WTC11 (cell line): ENCODE measurements around the gene RSPO4. TPM values are rescaled to one million over a fixed set of nuclear protein-coding genes. Genes with fewer than 3 reads are reported as not detected.

Experiments used
- ATAC-seq: fragments of 200-7000 bp; cut with Tn5 transposase; 2 replicates; pipeline ENCODE4 v1.10.0; 2021; ENCODE audit warnings: mild to moderate bottlenecking, moderate library complexity
- CTCF ChIA-PET: fragments of 300-600 bp; sonication (Branson Sonifier 250); formaldehyde crosslinking; loops from one replicate; lab custom pipeline; 2021; ENCODE audit warnings: antibody characterized with exemption; lab: Charles Lee
- POLR2A ChIA-PET: fragments of 350-600 bp; sonication (Branson Sonifier 250); formaldehyde crosslinking; loops from one replicate; lab custom pipeline; 2021; ENCODE audit warnings: antibody characterized with exemption; lab: Charles Lee
- DNase-seq: peaks from one replicate; pipeline ENCODE4 v3.0.0; 2021; ENCODE audit warnings: low spot score
- H3K27ac Mint-ChIP-seq: 2 replicates; pipeline ENCODE4 v1.8.0; 2021; ENCODE audit warnings: mixed read lengths
- H3K27me3 Mint-ChIP-seq: 2 replicates; pipeline ENCODE4 v1.8.0; 2021; ENCODE audit warnings: low read depth, mild to moderate bottlenecking, moderate library complexity, mixed read lengths
- H3K36me3 Mint-ChIP-seq: 2 replicates; pipeline ENCODE4 v1.8.0; 2021; ENCODE audit warnings: mixed read lengths
- H3K4me1 Mint-ChIP-seq: 2 replicates; pipeline ENCODE4 v1.8.0; 2022; ENCODE audit warnings: mixed read lengths
- H3K4me3 Mint-ChIP-seq: 2 replicates; pipeline ENCODE4 v1.8.0; 2021; ENCODE audit warnings: mild to moderate bottlenecking, moderate library complexity, mixed read lengths
- H3K9me3 Mint-ChIP-seq: 2 replicates; pipeline ENCODE4 v1.8.0; 2021; ENCODE audit warnings: mixed read lengths
- ATF2 ChIP-seq: sonication (generic); formaldehyde crosslinking; IDR thresholded peaks from 2 replicates; pipeline ENCODE4 v1.8.1; 2022; ENCODE audit warnings: low read depth, missing genetic modification reagents, borderline replicate concordance
- CREB1 ChIP-seq: sonication (generic); formaldehyde crosslinking; IDR thresholded peaks from 2 replicates; pipeline ENCODE4 v1.8.0; 2023; ENCODE audit warnings: mild to moderate bottlenecking, missing genetic modification reagents
- MXD4 ChIP-seq: fragments of 250-450 bp; sonication (Bioruptor Pico); IDR thresholded peaks from 2 replicates; pipeline ENCODE4 v1.8.0; 2021; ENCODE audit warnings: mild to moderate bottlenecking, moderate library complexity, borderline replicate concordance
- MYBL2 ChIP-seq: sonication (generic); formaldehyde crosslinking; IDR thresholded peaks from 2 replicates; pipeline ENCODE4 v1.8.1; 2023; ENCODE audit warnings: mild to moderate bottlenecking, moderate library complexity, missing genetic modification reagents
- RORB ChIP-seq: fragments of 250-450 bp; sonication (Bioruptor Pico); IDR thresholded peaks from 2 replicates; pipeline ENCODE4 v1.9.0; 2021; ENCODE audit warnings: mild to moderate bottlenecking
- SP1 ChIP-seq: sonication (generic); formaldehyde crosslinking; conservative IDR thresholded peaks from 2 replicates; pipeline ENCODE4 v1.8.1; 2022; ENCODE audit warnings: missing genetic modification reagents
- TCF7 ChIP-seq: sonication (generic); formaldehyde crosslinking; IDR thresholded peaks from 2 replicates; pipeline ENCODE4 v1.8.0; 2022; ENCODE audit warnings: mild to moderate bottlenecking, low read depth, missing genetic modification reagents, moderate library complexity
- ZNF138 ChIP-seq: sonication (generic); formaldehyde crosslinking; conservative IDR thresholded peaks from 2 replicates; pipeline ENCODE4 v1.8.1; 2022; ENCODE audit warnings: mild to moderate bottlenecking, moderate library complexity, missing genetic modification reagents
- ZNF425 ChIP-seq: fragments of 250-450 bp; sonication (Bioruptor Pico); conservative IDR thresholded peaks from 2 replicates; pipeline ENCODE4 v1.9.0; 2021; ENCODE audit warnings: mild to moderate bottlenecking
- total RNA-seq: library from RNA; stranded (reverse); gene quantifications from 3 replicates; pipeline ENCODE4 v1.2.3, GENCODE V29; 2021
- TF ChIP-seq, protein P1 (sequence below): fragments of 250-450 bp; sonication (Bioruptor Pico); IDR thresholded peaks from 2 replicates; pipeline ENCODE4 v1.9.0; 2021; ENCODE audit warnings: mild to moderate bottlenecking, borderline replicate concordance
- TF ChIP-seq, protein P2 (sequence below): sonication (generic); formaldehyde crosslinking; IDR thresholded peaks from 2 replicates; pipeline ENCODE4 v1.8.0; 2023; ENCODE audit warnings: missing genetic modification reagents, mild to moderate bottlenecking, borderline replicate concordance
- TF ChIP-seq, protein P3 (sequence below): sonication (generic); formaldehyde crosslinking; IDR thresholded peaks from 2 replicates; pipeline ENCODE4 v1.8.0; 2023; ENCODE audit warnings: mild to moderate bottlenecking, missing genetic modification reagents
- TF ChIP-seq, protein P4 (sequence below): fragments of 250-450 bp; sonication (Bioruptor Pico); IDR thresholded peaks from 2 replicates; pipeline ENCODE4 v1.8.0; 2021; ENCODE audit warnings: mild to moderate bottlenecking

Gene RSPO4
- total RNA-seq, 1 experiment from 2014 or later: 4.5 TPM

DNA sequence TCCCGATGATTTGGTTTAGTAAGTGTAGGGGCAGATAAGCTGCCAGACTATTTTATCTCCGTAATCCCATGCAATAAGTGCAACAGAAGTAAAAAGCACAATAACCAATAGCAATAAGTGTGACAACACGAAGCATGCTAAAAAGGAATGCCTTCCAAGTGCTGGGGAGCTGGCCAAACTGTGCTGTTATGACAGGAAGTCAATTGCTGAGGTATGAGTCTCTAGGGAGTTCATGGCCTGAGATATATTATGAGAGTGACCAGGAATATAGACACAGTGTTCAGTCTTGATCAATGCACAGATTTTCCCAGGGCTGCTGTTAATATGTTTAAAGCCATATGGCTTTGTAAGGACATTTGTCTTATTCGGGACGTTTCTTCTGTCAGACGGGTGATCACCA is 75.4 kb downstream of the RSPO4 start:
- POLR2A ChIA-PET: no interaction called here
- TF ChIP-seq SP1 (CRISPR knock-in tag) (no peak), ZNF425 (CRISPR knock-in tag) (no peak)
- TF ChIP-seq, protein P1, sequence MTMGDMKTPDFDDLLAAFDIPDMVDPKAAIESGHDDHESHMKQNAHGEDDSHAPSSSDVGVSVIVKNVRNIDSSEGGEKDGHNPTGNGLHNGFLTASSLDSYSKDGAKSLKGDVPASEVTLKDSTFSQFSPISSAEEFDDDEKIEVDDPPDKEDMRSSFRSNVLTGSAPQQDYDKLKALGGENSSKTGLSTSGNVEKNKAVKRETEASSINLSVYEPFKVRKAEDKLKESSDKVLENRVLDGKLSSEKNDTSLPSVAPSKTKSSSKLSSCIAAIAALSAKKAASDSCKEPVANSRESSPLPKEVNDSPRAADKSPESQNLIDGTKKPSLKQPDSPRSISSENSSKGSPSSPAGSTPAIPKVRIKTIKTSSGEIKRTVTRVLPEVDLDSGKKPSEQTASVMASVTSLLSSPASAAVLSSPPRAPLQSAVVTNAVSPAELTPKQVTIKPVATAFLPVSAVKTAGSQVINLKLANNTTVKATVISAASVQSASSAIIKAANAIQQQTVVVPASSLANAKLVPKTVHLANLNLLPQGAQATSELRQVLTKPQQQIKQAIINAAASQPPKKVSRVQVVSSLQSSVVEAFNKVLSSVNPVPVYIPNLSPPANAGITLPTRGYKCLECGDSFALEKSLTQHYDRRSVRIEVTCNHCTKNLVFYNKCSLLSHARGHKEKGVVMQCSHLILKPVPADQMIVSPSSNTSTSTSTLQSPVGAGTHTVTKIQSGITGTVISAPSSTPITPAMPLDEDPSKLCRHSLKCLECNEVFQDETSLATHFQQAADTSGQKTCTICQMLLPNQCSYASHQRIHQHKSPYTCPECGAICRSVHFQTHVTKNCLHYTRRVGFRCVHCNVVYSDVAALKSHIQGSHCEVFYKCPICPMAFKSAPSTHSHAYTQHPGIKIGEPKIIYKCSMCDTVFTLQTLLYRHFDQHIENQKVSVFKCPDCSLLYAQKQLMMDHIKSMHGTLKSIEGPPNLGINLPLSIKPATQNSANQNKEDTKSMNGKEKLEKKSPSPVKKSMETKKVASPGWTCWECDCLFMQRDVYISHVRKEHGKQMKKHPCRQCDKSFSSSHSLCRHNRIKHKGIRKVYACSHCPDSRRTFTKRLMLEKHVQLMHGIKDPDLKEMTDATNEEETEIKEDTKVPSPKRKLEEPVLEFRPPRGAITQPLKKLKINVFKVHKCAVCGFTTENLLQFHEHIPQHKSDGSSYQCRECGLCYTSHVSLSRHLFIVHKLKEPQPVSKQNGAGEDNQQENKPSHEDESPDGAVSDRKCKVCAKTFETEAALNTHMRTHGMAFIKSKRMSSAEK (CRISPR knock-in tag): no peak
- Mint-ChIP-seq H3K9me3 (peaks cover 60% of the 10 kb centered on the region), H3K36me3 (peaks cover 19% of the 10 kb centered on the region), H3K4me3 (no peak overlapping the region), H3K4me1 (no peaks in the 10 kb centered on the region), H3K27ac (no peak overlapping the region), H3K27me3 (peaks cover 18% of the 10 kb centered on the region)
- CTCF ChIA-PET: no interaction called here
- no peak for DNase-seq
- ATAC-seq: no peak

DNA sequence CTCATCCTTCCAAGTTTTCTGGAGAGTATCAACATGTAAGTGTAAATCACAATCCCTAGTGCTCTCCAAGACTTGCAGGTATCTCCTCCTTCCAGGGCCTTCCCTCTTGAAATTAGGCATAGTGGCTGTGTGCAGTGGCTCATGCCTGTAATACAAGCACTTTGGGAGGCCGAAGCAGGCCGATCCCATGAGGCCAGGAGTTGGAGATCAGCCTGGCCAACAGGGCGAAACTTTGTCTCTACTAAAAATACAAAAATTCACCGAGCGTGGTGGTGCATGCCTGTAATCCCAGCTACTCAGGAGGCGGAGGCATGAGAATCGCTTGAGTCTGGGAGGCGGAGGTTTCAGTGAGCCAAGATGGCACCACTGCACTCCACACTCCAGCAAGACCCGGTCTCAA is 76.6 kb downstream of the RSPO4 start:
- no peak for DNase-seq
- ATAC-seq: no peak
- ChIA-PET POLR2A (no interaction called here), CTCF (no interaction called here)
- Mint-ChIP-seq H3K9me3 (peaks cover 50% of the 10 kb centered on the region), H3K27me3 (peaks cover 13% of the 10 kb centered on the region), H3K27ac (no peak overlapping the region), H3K4me3 (no peak overlapping the region), H3K36me3 (peaks cover 9% of the 10 kb centered on the region), H3K4me1 (no peaks in the 10 kb centered on the region)
- no peak for TF ChIP-seq MYBL2 (CRISPR knock-in tag)
- TF ChIP-seq, protein P2, sequence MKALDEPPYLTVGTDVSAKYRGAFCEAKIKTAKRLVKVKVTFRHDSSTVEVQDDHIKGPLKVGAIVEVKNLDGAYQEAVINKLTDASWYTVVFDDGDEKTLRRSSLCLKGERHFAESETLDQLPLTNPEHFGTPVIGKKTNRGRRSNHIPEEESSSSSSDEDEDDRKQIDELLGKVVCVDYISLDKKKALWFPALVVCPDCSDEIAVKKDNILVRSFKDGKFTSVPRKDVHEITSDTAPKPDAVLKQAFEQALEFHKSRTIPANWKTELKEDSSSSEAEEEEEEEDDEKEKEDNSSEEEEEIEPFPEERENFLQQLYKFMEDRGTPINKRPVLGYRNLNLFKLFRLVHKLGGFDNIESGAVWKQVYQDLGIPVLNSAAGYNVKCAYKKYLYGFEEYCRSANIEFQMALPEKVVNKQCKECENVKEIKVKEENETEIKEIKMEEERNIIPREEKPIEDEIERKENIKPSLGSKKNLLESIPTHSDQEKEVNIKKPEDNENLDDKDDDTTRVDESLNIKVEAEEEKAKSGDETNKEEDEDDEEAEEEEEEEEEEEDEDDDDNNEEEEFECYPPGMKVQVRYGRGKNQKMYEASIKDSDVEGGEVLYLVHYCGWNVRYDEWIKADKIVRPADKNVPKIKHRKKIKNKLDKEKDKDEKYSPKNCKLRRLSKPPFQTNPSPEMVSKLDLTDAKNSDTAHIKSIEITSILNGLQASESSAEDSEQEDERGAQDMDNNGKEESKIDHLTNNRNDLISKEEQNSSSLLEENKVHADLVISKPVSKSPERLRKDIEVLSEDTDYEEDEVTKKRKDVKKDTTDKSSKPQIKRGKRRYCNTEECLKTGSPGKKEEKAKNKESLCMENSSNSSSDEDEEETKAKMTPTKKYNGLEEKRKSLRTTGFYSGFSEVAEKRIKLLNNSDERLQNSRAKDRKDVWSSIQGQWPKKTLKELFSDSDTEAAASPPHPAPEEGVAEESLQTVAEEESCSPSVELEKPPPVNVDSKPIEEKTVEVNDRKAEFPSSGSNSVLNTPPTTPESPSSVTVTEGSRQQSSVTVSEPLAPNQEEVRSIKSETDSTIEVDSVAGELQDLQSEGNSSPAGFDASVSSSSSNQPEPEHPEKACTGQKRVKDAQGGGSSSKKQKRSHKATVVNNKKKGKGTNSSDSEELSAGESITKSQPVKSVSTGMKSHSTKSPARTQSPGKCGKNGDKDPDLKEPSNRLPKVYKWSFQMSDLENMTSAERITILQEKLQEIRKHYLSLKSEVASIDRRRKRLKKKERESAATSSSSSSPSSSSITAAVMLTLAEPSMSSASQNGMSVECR: no peak
- no peak for TF ChIP-seq TCF7
- TF ChIP-seq, protein P3, sequence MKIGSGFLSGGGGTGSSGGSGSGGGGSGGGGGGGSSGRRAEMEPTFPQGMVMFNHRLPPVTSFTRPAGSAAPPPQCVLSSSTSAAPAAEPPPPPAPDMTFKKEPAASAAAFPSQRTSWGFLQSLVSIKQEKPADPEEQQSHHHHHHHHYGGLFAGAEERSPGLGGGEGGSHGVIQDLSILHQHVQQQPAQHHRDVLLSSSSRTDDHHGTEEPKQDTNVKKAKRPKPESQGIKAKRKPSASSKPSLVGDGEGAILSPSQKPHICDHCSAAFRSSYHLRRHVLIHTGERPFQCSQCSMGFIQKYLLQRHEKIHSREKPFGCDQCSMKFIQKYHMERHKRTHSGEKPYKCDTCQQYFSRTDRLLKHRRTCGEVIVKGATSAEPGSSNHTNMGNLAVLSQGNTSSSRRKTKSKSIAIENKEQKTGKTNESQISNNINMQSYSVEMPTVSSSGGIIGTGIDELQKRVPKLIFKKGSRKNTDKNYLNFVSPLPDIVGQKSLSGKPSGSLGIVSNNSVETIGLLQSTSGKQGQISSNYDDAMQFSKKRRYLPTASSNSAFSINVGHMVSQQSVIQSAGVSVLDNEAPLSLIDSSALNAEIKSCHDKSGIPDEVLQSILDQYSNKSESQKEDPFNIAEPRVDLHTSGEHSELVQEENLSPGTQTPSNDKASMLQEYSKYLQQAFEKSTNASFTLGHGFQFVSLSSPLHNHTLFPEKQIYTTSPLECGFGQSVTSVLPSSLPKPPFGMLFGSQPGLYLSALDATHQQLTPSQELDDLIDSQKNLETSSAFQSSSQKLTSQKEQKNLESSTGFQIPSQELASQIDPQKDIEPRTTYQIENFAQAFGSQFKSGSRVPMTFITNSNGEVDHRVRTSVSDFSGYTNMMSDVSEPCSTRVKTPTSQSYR (CRISPR knock-in tag): no peak
- no peak for TF ChIP-seq ATF2 (CRISPR knock-in tag)
- no peak for TF ChIP-seq CREB1 (CRISPR knock-in tag)
- TF ChIP-seq, protein P4, sequence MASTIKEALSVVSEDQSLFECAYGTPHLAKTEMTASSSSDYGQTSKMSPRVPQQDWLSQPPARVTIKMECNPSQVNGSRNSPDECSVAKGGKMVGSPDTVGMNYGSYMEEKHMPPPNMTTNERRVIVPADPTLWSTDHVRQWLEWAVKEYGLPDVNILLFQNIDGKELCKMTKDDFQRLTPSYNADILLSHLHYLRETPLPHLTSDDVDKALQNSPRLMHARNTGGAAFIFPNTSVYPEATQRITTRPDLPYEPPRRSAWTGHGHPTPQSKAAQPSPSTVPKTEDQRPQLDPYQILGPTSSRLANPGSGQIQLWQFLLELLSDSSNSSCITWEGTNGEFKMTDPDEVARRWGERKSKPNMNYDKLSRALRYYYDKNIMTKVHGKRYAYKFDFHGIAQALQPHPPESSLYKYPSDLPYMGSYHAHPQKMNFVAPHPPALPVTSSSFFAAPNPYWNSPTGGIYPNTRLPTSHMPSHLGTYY (CRISPR knock-in tag): no peak
- TF ChIP-seq ZNF138 (CRISPR knock-in tag): no peak
- TF ChIP-seq RORB (CRISPR knock-in tag): no peak
- TF ChIP-seq, protein P1 (CRISPR knock-in tag): no peak
- TF ChIP-seq MXD4 (CRISPR knock-in tag): no peak
